ENCODE results near the gene SLIT1. TPM values are rescaled to one million over a fixed set of nuclear protein-coding genes. Genes with fewer than 3 reads are reported as not detected.

Gene SLIT1
- total RNA-seq, result under 0.01 TPM in 1 of 2 replicates, not detected in the other

DNA sequence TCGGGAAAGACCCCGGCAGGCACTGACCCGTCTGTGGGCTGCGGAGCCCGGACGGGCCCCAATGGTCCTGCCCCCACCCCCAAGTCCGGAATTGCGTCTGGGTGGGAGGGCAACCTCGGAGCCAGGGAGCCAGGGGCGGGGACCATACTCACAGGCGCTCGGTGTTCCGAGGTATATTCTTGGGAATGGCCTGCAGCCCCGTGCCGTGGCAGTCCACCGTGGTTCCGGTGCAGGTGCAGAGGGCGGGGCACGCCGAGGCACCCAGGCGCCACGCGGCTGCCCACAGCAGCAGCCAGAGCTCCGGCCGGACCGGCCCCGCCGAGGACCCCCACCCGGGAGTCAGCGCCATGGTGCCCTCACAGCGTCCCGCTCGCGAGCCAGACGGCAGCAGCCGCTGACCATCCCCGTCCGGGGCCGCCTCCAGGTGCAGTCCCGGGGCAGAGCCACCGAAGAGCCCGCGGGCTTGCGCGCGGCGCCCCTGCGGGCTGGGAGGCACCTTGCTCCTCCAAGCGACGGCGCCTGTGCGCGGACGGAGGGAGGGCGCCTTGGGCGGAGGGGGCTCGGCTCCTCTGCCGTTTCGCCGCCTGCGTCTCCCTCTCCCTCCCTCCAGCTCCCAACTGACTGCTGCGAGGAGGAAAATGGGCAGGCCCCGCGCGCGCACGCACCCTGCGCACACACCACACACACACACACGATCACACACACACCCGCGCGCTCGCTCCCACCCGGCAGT, at the start of gene SLIT1:
Gene SLIT1, minus strand, starts transcription at position 634 of the 733 bp plus-strand sequence. Its CDS starts 285 bp downstream, at position 349.

Other genes with a start within 250 kb of the SLIT1 start
- 10.9 and 11.6 TPM in 2 replicates for gene ARHGAP19, start 106.7 kb upstream of the SLIT1 start, total RNA-seq
- gene FRAT1, start 133.3 kb upstream of the SLIT1 start, total RNA-seq, result 5.5 and 5.6 TPM in 2 replicates
- 13.4 and 14.9 TPM in 2 replicates for gene FRAT2, start 148.8 kb upstream of the SLIT1 start, total RNA-seq
- 5.9 and 9.6 TPM in 2 replicates for gene RRP12, start 215.4 kb upstream of the SLIT1 start, total RNA-seq
- 167 and 205 TPM in 2 replicates for gene PGAM1, start 240.2 kb upstream of the SLIT1 start, total RNA-seq